Measurements from ENCODE around the gene METTL27. TPM values are rescaled to one million over a fixed set of nuclear protein-coding genes. Genes with fewer than 3 reads are reported as not detected.

METTL27 gene
- total and polyA plus RNA-seq, 2 of the 8 experiments (the other 6 are each of a cell fraction or from before 2014, with no cell fraction given) = 6.2 to 12.0 TPM

- no peak for TF ChIP-seq CBX5 (IDR thresholded peaks at IDR 0.05; ENCODE audit: low read depth, low read length)
These were observed 9.4 kb upstream of the METTL27 start (continued) for GRCh38 chr7:73851410-73852338.

All from H1 (cell line).